Measurements from ENCODE around the gene FCHSD2.

GRCh38 chr11:72876147-72876546 is 266.0 kb downstream of the FCHSD2 start:
- TF ChIP-seq YY1 (IDR thresholded peaks at IDR 0.05; ENCODE audit: insufficient read depth, insufficient replicate concordance, low read depth, low read length): no peak
- TF ChIP-seq BHLHE40 (IDR thresholded peaks at IDR 0.05; ENCODE audit: low read length): no peak
- TF ChIP-seq, protein P1, sequence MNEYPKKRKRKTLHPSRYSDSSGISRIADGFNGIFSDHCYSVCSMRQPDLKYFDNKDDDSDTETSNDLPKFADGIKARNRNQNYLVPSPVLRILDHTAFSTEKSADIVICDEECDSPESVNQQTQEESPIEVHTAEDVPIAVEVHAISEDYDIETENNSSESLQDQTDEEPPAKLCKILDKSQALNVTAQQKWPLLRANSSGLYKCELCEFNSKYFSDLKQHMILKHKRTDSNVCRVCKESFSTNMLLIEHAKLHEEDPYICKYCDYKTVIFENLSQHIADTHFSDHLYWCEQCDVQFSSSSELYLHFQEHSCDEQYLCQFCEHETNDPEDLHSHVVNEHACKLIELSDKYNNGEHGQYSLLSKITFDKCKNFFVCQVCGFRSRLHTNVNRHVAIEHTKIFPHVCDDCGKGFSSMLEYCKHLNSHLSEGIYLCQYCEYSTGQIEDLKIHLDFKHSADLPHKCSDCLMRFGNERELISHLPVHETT (CRISPR knock-in tag; conservative IDR thresholded peaks at IDR 0.05): no peak
- no peak for TF ChIP-seq RBAK (CRISPR knock-in tag; IDR thresholded peaks at IDR 0.05)
- TF ChIP-seq CTCF (CRISPR knock-in tag; IDR thresholded peaks at IDR 0.05): no peak
